Activated CD4-positive, alpha-beta T cell treated with anti-CD3 and anti-CD28 coated beads, Interleukin-2, amount 50 U/mL, for 16 hours (primary cell): Measurements from ENCODE around the gene REL.
"Not testable (repeated sequence)": the region's sequence is repeated elsewhere in the genome, so short reads cannot be mapped to it uniquely, and the experiment has no call there.

Source experiments
- DNase-seq: peaks from one replicate; pipeline ENCODE4 v3.0.0-alpha.2; 2020

The REL gene

GRCh38 chr2:60881047-60881932 is at the start of gene REL:
TSS of gene REL (plus strand) at chr2:60881574. CDS start at chr2:60881841, 267 bp downstream.
- DNase-seq, result peak; percentile 92

DNA sequence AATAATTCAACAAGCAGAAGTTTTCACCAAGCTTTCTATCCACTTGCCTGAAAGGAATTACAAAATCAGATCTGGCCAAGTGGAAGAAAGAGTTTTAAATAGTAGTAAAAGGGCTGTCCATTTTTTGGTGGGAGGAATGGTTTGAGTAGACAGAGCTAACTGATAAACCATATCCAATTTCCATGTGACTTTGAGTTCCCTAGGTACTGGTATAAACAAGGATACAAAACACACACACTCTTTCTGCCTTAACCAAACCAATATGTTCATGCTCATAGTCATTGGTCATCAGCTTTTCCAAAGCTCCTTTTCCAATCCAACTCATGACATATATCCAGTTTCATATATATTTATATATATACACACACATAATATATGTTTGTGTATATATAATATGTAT is 49.5 kb upstream of the REL start:
- no peak for DNase-seq

GRCh38 chr2:60832621-60833020 is 48.8 kb upstream of the REL start:
- DNase-seq, result no peak

GRCh38 chr2:60834270-60834717 is 47.1 kb upstream of the REL start:
- DNase-seq, result no peak

DNA sequence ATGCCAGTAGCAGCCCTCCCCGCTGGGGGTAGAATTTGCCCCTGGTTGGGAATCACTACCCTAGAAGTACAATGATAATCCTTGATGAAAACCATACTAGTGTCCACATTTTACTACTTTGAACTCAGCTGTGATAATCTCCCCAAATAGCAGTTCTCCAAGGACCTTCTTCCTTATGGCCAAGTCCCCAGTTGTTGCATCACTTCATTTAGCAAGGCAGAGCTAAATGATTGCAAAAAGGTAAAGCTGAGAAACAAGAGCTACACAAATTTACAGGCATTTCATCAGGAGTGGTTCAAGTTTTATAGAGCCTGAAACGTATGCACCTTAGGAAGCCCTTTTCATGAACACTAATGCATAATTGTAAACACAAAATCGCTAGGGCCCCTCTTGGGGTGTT is 44.9 kb upstream of the REL start:
- DNase-seq, result no peak

- DNase-seq, result no peak
Observed at GRCh38 chr2:60837123-60837522, 44.3 kb upstream of the REL start.

DNA sequence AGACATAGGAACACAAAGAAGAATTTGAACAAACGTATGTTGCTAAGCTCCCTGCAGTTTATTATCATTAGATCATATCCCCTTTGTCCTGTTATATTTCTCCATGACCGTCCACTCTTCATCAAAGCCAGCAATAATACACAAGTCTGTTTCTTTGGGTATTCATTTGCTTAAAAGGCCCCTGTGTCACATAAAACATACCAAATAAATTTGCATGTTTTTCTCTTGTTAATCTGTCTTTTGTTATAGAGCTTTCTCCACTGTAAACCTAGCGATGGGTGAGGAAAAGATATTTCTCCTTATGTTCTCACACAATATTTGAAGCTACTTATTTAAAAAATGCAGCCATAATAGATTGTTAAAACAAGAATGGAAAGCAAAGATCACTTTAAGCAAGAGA is 42.9 kb upstream of the REL start:
- DNase-seq, result no peak

- DNase-seq, result no peak
Observed at GRCh38 chr2:60839126-60839813, 42.1 kb upstream of the REL start.

DNA sequence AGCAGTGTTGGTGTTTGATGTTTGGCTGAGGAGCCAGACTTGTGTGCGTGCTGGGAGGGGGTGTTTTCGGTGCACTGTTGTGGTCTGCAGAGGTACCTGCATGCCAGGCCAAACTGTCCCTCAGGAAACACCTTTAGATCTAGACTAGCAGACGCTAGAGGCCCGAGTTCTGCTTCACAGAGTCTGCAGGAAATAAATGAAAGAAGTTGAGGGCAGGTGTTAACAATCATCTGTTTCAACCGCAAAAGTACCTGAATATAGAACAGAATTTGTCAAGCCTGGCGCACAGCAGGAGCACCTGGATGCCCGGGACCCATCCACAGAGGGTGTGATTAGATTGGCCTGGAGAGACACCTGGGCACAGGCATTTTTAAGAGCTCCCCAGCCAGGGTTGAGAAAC is 40.5 kb upstream of the REL start:
- DNase-seq, result no peak

GRCh38 chr2:60843006-60843405 is 38.4 kb upstream of the REL start:
- DNase-seq, result no peak

DNA sequence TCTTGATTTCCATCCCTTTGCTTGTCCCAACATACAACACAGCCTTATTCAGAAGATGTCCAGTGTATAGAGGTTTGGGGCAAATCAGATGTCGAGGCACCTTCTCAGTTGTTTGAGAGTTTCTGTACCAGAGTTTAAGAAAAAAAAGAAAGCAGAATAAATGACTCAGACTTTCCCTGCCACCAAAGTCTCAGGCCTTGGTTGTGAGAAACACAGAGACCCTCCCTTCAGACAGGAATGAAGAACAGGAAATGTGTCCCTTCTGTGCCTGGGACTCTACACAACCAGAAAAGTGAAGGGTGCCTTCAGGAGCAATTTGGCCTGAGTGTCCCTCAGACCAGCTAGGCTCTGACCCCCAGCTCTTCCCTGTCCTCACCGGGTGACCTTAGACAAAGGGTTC is 37.3 kb upstream of the REL start:
- peak; percentile 6 for DNase-seq

DNA sequence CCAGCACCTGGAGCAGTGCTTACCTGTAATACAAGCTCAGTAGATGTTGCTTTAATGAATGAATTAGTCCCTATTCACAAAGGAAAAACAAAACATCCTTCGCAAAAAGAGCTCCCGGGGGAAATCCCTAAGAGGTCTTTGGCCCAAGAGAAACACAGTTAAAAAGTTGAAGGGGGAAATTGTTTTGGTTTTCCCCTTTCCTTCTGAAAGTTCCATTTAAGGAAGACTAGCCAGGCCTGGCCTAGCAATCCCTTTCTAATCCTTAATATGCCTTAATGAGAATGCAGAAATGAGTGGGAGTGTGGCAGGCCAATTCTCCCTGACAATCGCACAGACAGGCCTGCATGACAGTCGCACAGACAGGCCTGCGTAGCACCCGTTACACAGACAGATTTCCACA is 33.5 kb upstream of the REL start:
- no peak for DNase-seq

- DNase-seq, result no peak
Observed at GRCh38 chr2:60849187-60849586, 32.2 kb upstream of the REL start.

DNA sequence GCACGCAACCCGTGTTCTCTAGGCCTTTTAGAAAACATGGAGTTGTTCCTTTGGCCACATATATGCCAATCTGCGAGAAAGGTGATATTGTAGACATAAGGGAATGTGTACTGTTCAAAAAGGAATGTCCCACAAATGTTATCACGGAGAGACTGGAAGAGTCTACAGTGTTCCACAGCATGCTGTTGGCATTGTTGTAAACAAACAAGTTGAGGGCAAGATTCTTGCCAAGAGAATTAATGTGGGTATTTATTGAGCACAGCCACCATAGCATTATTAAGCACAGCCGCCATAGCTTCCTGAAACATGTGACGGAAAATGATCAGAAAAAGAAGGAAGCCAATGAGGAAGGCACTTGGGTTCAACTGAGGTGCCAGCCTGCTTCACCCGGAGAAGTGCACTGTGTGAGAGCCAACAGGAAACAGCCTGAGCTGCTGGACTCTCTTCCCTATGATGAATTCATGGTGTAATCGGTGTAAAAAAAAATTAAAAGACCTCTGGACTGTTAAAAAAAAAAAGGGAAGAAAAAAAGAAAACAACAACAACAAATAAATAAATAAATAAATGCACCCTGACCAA is 29.0 kb upstream of the REL start:
- no peak for DNase-seq

DNA sequence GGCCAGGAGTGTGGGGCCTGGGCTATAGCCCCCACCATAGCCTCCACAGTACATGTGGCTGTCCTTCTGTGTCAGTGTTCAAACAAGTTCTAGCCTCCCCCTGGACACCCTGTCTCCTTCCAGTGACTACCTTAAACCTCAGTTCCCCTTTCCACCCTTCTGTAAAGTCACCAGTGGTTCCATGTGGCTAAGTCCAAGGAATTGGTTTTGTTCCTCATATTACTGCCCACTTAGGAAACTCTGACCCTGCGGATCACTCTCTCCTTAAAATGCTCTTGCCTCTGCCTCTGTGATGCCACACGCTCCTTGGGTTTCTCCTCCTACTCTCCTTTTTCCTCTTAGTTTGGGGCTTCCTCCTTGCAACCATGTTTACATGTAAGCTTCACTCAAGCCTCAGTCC is 27.8 kb upstream of the REL start:
- DNase-seq, result no peak

GRCh38 chr2:60855989-60856669 is 25.2 kb upstream of the REL start:
- DNase-seq, result no peak

DNA sequence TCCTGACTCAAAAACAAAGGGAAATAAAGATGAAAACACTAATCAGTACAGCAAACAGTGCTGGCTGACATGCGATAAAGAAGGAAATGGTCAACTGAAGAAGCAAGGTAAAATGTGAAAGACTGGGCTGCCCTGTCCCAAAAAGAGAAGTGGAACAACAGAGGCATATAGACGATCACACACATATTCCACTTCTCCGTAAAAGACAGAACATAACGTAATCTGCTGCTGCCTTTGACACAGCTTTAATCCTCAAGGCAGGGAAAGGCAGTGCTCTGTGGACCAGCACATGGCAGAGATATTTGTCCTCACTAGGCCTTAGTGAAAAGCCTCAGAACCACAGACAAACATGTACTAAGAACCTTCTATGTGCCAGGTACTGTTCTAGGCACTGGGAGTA is 24.3 kb upstream of the REL start:
- DNase-seq, result no peak

- DNase-seq, result no peak
Observed at GRCh38 chr2:60858897-60859311, 22.5 kb upstream of the REL start.

DNA sequence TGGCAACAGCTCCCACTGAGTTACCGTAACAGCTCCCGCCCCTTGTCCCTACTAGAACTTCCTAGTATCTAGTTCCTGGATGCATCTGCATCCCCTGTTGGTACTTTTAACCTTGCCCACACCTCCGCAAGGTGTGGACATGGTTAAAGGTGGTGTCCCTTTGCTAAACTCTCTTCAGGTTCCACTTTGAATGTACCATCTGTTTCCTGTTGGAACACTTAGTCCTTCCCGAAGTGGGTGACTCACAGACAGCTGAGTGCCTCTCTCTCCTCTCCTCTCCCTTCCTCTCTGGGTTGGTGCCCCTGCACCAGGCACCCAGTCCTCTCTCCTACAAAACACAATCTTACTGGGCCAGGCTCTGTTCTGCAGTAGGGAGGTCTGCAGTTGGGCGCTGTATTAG is 19.6 kb upstream of the REL start:
- DNase-seq, result no peak

GRCh38 chr2:60862642-60863041 is 18.7 kb upstream of the REL start:
- no peak for DNase-seq

GRCh38 chr2:60865361-60865760 is 16.0 kb upstream of the REL start:
- not testable (repeated sequence) for DNase-seq

GRCh38 chr2:60867007-60867406 is 14.4 kb upstream of the REL start:
- no peak for DNase-seq

- peak; percentile 49 for DNase-seq
Observed at GRCh38 chr2:60867848-60868247, 13.5 kb upstream of the REL start.
